ENCODE measurements around the gene POU5F2.

DNA sequence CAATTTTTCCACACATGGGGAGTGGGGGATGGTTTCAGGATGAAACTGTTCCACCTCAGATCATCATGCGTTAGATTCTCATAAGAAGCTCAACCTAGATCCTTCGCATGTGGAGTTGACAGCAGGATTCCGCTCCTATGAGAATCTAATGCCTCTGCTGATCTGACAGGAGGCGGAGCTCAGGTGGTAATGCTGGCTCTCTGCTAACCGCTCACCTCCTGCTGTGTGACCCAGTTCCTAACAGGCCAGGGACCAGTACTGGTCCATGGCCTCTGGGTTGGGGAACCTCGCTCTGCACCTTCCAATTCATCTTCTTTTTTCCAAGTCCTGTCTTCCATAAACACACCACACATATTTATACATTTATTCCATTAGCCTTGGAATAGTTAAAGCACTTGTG, 33.0 kb downstream of the POU5F2 start:
- TF ChIP-seq CTCF (IDR thresholded peaks at IDR 0.05) (no peak), EZH2 (IDR thresholded peaks at IDR 0.05; ENCODE audit: borderline replicate concordance, insufficient read depth, low read depth, low read length, poor library complexity, severe bottlenecking) (no peak)

All from B cell (primary cell).